GM12864 (cell line): Measurements from ENCODE around the gene MAGEC1.

Source experiments
- DNase-seq: peaks from one replicate; pipeline ENCODE4 v3.0.0-alpha.2; 2011; ENCODE audit warnings: low read depth
- H3K4me3 ChIP-seq: 2 replicates; pipeline ENCODE4 v1.5.1; 2011; ENCODE audit warnings: mild to moderate bottlenecking, low read depth, low read length, control low read depth
- TF ChIP-seq, protein P1 (sequence below): IDR thresholded peaks from 2 replicates; pipeline ENCODE4 v1.5.1; 2011; ENCODE audit warnings: low read depth, mild to moderate bottlenecking, moderate library complexity, low read length, control low read depth, inconsistent platforms; ENCODE audit errors: missing control alignments

Gene MAGEC1

DNA sequence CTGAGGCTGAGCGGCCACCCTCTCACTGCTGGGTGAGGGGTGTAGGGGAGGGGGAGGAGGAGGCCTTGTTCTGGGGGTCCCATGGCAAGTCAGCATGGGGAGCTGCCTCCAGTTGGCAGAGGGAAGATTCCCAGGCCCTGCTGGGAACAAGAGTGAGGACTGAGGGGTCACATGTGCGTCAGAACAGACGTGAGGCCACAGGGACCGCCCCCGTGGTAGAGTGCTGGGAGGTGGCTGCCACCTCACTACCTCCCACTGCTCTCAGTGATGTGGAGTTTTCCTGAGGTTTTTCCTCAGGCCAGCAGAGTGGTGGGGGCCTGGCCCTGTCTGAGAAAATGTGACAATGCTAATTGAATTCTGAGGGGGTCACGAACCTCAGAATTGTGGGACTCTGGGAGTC, 568 bp downstream of the MAGEC1 start:
- H3K4me3 ChIP-seq, result no peak overlapping the region
- TF ChIP-seq, protein P1, sequence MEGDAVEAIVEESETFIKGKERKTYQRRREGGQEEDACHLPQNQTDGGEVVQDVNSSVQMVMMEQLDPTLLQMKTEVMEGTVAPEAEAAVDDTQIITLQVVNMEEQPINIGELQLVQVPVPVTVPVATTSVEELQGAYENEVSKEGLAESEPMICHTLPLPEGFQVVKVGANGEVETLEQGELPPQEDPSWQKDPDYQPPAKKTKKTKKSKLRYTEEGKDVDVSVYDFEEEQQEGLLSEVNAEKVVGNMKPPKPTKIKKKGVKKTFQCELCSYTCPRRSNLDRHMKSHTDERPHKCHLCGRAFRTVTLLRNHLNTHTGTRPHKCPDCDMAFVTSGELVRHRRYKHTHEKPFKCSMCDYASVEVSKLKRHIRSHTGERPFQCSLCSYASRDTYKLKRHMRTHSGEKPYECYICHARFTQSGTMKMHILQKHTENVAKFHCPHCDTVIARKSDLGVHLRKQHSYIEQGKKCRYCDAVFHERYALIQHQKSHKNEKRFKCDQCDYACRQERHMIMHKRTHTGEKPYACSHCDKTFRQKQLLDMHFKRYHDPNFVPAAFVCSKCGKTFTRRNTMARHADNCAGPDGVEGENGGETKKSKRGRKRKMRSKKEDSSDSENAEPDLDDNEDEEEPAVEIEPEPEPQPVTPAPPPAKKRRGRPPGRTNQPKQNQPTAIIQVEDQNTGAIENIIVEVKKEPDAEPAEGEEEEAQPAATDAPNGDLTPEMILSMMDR, result no peak
- DNase-seq, result no peak

DNA sequence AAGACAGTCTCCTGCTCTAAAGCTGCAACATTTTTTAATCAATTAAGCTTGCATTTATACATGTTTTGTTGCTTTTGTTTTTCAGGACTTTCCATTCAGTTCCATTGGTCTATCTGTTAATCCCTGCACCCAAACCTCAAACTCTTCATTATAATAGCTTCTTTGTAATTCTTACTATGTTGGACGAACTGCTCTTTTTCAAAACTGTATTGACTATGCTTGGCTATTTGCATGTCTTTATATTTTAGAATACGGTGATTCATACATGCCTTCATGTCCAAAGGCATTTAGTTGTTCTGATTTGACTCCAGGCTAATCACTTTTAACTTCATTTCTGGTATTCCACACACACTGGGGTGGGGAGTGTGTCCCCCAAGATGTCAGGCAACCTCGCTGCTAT, 14.1 kb downstream of the MAGEC1 start:
- no peak overlapping the region for H3K4me3 ChIP-seq
- TF ChIP-seq, protein P1, result no peak
- no peak for DNase-seq

DNA sequence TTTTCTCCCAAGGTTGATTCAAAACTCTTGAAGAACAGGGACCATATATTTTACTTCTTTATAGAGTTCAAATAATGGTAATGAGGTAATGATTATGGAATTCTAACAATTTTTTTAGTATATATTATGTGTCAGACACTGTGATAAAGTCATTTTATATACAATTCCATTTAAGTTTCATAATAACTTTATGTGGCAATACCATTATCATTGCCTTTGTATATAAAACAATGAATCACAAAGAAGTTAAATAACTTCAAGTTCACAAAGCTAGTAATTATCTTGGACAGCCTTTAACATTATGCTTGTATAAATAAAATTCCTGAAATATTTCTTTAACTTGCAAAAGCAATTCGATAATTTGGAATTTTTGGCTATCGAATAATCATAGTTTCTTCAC, 20.6 kb downstream of the MAGEC1 start:
- DNase-seq, result no peak
- H3K4me3 ChIP-seq, result no peak overlapping the region
- TF ChIP-seq, protein P1, result no peak

DNA sequence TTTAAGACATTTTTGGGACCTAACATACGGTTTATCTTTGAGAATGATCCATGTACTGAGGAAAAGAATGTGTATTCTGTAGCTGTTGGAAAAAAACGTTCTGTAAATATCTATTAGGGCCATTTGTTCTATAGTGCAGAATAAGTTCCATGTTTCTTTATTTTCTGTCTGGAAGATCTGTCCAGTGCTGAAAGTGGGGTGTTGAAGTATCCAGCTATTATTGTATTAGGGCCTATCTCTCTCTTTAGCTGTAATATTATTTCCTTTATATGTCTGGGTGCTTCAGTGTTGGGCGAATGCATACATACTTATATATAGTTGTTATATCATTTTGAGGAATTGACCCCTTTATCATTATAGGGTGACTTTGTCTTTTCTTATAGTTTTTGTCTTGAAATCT, 24.7 kb downstream of the MAGEC1 start:
- no peak for DNase-seq
- TF ChIP-seq, protein P1, result no peak
- no peak overlapping the region for H3K4me3 ChIP-seq

DNA sequence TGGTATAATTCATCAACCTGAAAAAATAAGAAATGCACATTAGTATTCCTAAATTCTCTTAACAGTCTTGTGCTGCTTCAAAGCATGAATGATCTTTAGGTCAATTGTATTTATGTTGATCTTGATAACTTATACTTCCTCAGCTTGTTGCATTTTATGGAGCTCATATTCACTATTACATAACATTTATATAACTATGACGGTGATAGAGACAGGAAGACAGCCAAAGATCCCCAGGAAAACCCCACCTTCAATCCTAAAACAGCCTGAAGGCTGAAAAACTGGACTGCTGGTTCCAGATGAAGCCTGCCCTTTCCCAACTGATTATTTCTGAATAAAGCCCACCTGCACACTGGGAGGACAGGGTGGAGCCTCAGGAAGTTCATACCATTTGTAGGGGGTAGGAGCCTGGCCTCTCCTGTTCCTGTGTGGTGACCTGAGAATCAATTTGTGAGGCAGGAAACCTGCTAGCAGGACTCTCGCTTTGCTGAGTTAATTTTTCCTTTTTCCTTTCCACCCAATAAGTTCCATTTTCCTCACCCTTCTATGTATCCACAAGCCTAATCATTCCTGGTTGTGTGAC, 30.5 kb downstream of the MAGEC1 start:
- no peak for DNase-seq
- H3K4me3 ChIP-seq, result no peak overlapping the region
- TF ChIP-seq, protein P1, result no peak

DNA sequence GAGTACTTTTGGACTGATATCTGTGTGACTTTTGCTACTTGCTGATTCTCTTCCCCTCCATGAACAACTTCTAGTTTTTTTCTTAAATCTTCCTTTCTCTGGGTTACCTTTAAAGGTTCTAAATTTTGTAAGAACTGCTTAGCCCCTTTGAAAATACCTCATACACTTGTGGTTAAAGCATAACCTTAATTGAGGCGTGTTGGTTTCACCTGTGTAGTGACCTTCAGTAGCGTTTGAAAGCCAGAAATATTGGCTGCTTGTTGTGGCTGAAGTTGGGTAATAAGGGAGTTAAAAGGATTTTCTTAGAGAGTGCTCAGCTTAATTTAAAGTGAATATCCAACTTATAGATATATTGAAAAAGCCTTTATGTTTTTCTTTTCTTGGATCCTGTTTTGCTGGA, 32.0 kb downstream of the MAGEC1 start:
- DNase-seq, result no peak
- TF ChIP-seq, protein P1, result no peak
- H3K4me3 ChIP-seq, result no peak overlapping the region

DNA sequence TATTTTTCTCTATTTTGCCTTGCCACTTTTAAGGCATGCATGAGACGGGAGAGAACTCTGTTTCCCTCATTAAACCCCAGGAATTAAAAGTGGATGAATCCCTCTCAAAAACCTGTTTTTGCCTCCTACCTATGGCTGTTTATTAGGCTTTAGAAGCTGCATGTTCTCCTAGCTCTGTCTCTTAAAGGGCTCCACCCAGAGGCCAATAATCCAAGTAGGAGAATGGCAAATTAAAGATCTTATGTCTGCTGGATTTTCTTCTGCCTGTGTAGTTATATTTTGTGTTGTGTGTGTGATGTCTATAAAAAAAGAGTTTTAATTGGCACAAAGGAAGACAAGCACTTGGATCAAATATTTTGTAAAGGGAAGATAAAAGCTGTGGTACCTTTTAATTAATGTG, 32.4 kb downstream of the MAGEC1 start:
- TF ChIP-seq, protein P1, result no peak
- no peak overlapping the region for H3K4me3 ChIP-seq
- DNase-seq, result no peak
